ENCODE results near the gene DIAPH1.

GRCh38 chr5:141485321-141486055 is 133.3 kb downstream of the DIAPH1 start:
- TF ChIP-seq, protein P1, sequence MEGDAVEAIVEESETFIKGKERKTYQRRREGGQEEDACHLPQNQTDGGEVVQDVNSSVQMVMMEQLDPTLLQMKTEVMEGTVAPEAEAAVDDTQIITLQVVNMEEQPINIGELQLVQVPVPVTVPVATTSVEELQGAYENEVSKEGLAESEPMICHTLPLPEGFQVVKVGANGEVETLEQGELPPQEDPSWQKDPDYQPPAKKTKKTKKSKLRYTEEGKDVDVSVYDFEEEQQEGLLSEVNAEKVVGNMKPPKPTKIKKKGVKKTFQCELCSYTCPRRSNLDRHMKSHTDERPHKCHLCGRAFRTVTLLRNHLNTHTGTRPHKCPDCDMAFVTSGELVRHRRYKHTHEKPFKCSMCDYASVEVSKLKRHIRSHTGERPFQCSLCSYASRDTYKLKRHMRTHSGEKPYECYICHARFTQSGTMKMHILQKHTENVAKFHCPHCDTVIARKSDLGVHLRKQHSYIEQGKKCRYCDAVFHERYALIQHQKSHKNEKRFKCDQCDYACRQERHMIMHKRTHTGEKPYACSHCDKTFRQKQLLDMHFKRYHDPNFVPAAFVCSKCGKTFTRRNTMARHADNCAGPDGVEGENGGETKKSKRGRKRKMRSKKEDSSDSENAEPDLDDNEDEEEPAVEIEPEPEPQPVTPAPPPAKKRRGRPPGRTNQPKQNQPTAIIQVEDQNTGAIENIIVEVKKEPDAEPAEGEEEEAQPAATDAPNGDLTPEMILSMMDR (IDR thresholded peaks at IDR 0.05): no peak
- TF ChIP-seq POLR2A (IDR thresholded peaks at IDR 0.05): no peak
- TF ChIP-seq POLR2AphosphoS5 (IDR thresholded peaks at IDR 0.05): no peak
